Measurements from ENCODE around the gene PELI3. TPM values are rescaled to one million over a fixed set of nuclear protein-coding genes. Genes with fewer than 3 reads are reported as not detected.
A peak's percentile ranks its signal among the peaks of the same experiment; 100 is the strongest.
"Not testable (repeated sequence)": the region's sequence is repeated elsewhere in the genome, so short reads cannot be mapped to it uniquely, and the experiment has no call there.

The PELI3 gene
- total RNA-seq, 2 donors from 2014 or later: 12.7 to 20.7 TPM

GRCh38 chr11:66420671-66421476 lies 45.8 kb upstream of the PELI3 start, which contains the start of gene NPAS4:
Gene NPAS4 (plus strand): TSS chr11:66421035. CDS start chr11:66421180, 145 bp downstream.
- peaks cover 0 to 39% of the 10 kb centered on the region in 2 donors for H3K4me1 ChIP-seq
- DNase-seq (ENCODE audit: low spot score): no peak
- no peaks in the 10 kb centered on the region for H3K27me3 ChIP-seq
- H3K4me3 ChIP-seq: no peak within 1 kb of the TSS
- H3K36me3 ChIP-seq: peaks cover 6% of the 10 kb centered on the region
- no peak within 1 kb of the TSS for H3K27ac ChIP-seq
- H3K9me3 ChIP-seq: no peaks in the 10 kb centered on the region
- no peak for TF ChIP-seq CTCF (IDR thresholded peaks at IDR 0.05)

- peaks cover 0 to 39% of the 10 kb centered on the region in 2 donors for H3K4me1 ChIP-seq
- peaks cover 6% of the 10 kb centered on the region for H3K36me3 ChIP-seq
- no peak overlapping the region for H3K27ac ChIP-seq
- no peaks in the 10 kb centered on the region for H3K27me3 ChIP-seq
- no peak overlapping the region for H3K4me3 ChIP-seq
- peak in 1 of 2 donors; percentile 30 for TF ChIP-seq CTCF (IDR thresholded peaks at IDR 0.05)
- no peaks in the 10 kb centered on the region for H3K9me3 ChIP-seq
- peak; percentile 88 for DNase-seq (ENCODE audit: low spot score)
These were observed 45.1 kb upstream of the PELI3 start for GRCh38 chr11:66421492-66422205.

- Histone ChIP-seq H3K27me3 (no peaks in the 10 kb centered on the region), H3K4me1 (peaks cover 0 to 1% of the 10 kb centered on the region in 2 donors), H3K9me3 (no peaks in the 10 kb centered on the region), H3K4me3 (no peak overlapping the region), H3K36me3 (peaks cover 6% of the 10 kb centered on the region), H3K27ac (no peak overlapping the region)
- no peak for TF ChIP-seq CTCF (IDR thresholded peaks at IDR 0.05)
- no peak for DNase-seq (ENCODE audit: low spot score)
These were observed 40.4 kb upstream of the PELI3 start for GRCh38 chr11:66426314-66426713.

- Histone ChIP-seq H3K36me3 (peaks cover 4% of the 10 kb centered on the region), H3K27ac (no peak overlapping the region), H3K27me3 (no peaks in the 10 kb centered on the region), H3K4me3 (no peak overlapping the region), H3K4me1 (no peaks in the 10 kb centered on the region), H3K9me3 (no peaks in the 10 kb centered on the region)
- TF ChIP-seq CTCF (IDR thresholded peaks at IDR 0.05): no peak
- no peak for DNase-seq (ENCODE audit: low spot score)
These were observed 37.8 kb upstream of the PELI3 start for GRCh38 chr11:66428933-66429332.

- H3K4me3 ChIP-seq: no peak overlapping the region
- H3K27ac ChIP-seq: no peak overlapping the region
- no peaks in the 10 kb centered on the region for H3K9me3 ChIP-seq
- DNase-seq (ENCODE audit: low spot score): peak; percentile 76
- peak; percentile 77 to 82 for TF ChIP-seq CTCF (IDR thresholded peaks at IDR 0.05)
- H3K27me3 ChIP-seq: no peaks in the 10 kb centered on the region
- H3K4me1 ChIP-seq: no peaks in the 10 kb centered on the region
- H3K36me3 ChIP-seq: peaks cover 4% of the 10 kb centered on the region
These were observed 36.6 kb upstream of the PELI3 start for GRCh38 chr11:66429983-66430602.

GRCh38 chr11:66431287-66431686 lies 35.4 kb upstream of the PELI3 start:
- peaks cover 13% of the 10 kb centered on the region for H3K36me3 ChIP-seq
- DNase-seq (ENCODE audit: low spot score); H3K27me3 ChIP-seq; H3K4me1 ChIP-seq; H3K27ac ChIP-seq; H3K9me3 ChIP-seq; H3K4me3 ChIP-seq: not testable (repeated sequence)

- H3K27me3 ChIP-seq; H3K9me3 ChIP-seq; H3K27ac ChIP-seq; DNase-seq (ENCODE audit: low spot score); H3K4me3 ChIP-seq; H3K4me1 ChIP-seq: not testable (repeated sequence)
- H3K36me3 ChIP-seq: peaks cover 18% of the 10 kb centered on the region
These were observed 34.8 kb upstream of the PELI3 start for GRCh38 chr11:66431871-66432329.
